ENCODE measurements around the gene NETO2. TPM values are rescaled to one million over a fixed set of nuclear protein-coding genes. Genes with fewer than 3 reads are reported as not detected.
A peak's percentile ranks its signal among the peaks of the same experiment; 100 is the strongest.

Gene NETO2
- total and polyA plus RNA-seq, 2 experiments from 2014 or later, result 4.0 to 14.6 TPM

- no peak overlapping the region for H3K9ac ChIP-seq
- no peaks in the 10 kb centered on the region for H4K20me1 ChIP-seq (ENCODE audit: insufficient read depth)
- H3F3A ChIP-seq (ENCODE audit: insufficient read depth), result no peaks in the 10 kb centered on the region
- H3K9me2 ChIP-seq (ENCODE audit: insufficient read depth), result no peaks in the 10 kb centered on the region
- H3K27ac ChIP-seq, result no peak overlapping the region
- WGBS, 2 experiments (ENCODE audit: low coverage in 1 of 2, low lambda C conversion rate in 2 of 2, missing lambda C conversion rate in 2 of 2), result 19 to 27% methylated on average over 3 of the region's 3 CpGs
- no peak overlapping the region for H3K4me2 ChIP-seq (ENCODE audit: unreplicated experiment)
- H3K79me2 ChIP-seq (ENCODE audit: insufficient read depth), result no peaks in the 10 kb centered on the region
- TF ChIP-seq EZH2phosphoT487 (IDR thresholded peaks at IDR 0.05; ENCODE audit: insufficient read depth, low read depth) (no peak), EZH2 (IDR thresholded peaks at IDR 0.05; ENCODE audit: insufficient read depth, poor library complexity, severe bottlenecking) (no peak)
- no peaks in the 10 kb centered on the region for H3K36me3 ChIP-seq (ENCODE audit: low read depth)
- H3K9me3 ChIP-seq (ENCODE audit: low read depth), result no peaks in the 10 kb centered on the region
- in situ Hi-C loops (cut with MboI), result no loop called here
- no peak overlapping the region for H2AFZ ChIP-seq
- H3K4me3 ChIP-seq, result no peak overlapping the region
- no peaks in the 10 kb centered on the region for H3K27me3 ChIP-seq (replicated peaks; ENCODE audit: insufficient read depth)
- no peaks in the 10 kb centered on the region for H3K4me1 ChIP-seq (ENCODE audit: insufficient read depth)
- DNase-seq, result no peak
These were observed 98.3 kb downstream of the NETO2 start for GRCh38 chr16:47045459-47045858.

- no peaks in the 10 kb centered on the region for H3K36me3 ChIP-seq (ENCODE audit: low read depth)
- no peak overlapping the region for H3K27ac ChIP-seq
- no peak overlapping the region for H3K4me2 ChIP-seq (ENCODE audit: unreplicated experiment)
- H3K79me2 ChIP-seq (ENCODE audit: insufficient read depth), result no peaks in the 10 kb centered on the region
- WGBS, 2 experiments (ENCODE audit: low coverage in 1 of 2, low lambda C conversion rate in 2 of 2, missing lambda C conversion rate in 2 of 2), result 38 to 40% methylated on average over 8 of the region's 8 CpGs
- TF ChIP-seq EZH2phosphoT487 (IDR thresholded peaks at IDR 0.05; ENCODE audit: insufficient read depth, low read depth), result no peak
- TF ChIP-seq EZH2 (IDR thresholded peaks at IDR 0.05; ENCODE audit: insufficient read depth, poor library complexity, severe bottlenecking), result no peak
- in situ Hi-C loops (cut with MboI), result no loop called here
- no peaks in the 10 kb centered on the region for H3K27me3 ChIP-seq (replicated peaks; ENCODE audit: insufficient read depth)
- H3K9me2 ChIP-seq (ENCODE audit: insufficient read depth), result no peaks in the 10 kb centered on the region
- H3K9me3 ChIP-seq (ENCODE audit: low read depth), result no peaks in the 10 kb centered on the region
- no peaks in the 10 kb centered on the region for H4K20me1 ChIP-seq (ENCODE audit: insufficient read depth)
- H3K4me1 ChIP-seq (ENCODE audit: insufficient read depth), result no peaks in the 10 kb centered on the region
- H3K4me3 ChIP-seq, result no peak overlapping the region
- DNase-seq, result peak; percentile 8
- H2AFZ ChIP-seq, result no peak overlapping the region
- no peaks in the 10 kb centered on the region for H3F3A ChIP-seq (ENCODE audit: insufficient read depth)
- no peak overlapping the region for H3K9ac ChIP-seq
These were observed 98.7 kb downstream of the NETO2 start for GRCh38 chr16:47045023-47045422.

GRCh38 chr16:47043970-47044684, 99.6 kb downstream of the NETO2 start:
- in situ Hi-C loops (cut with MboI), result no loop called here

GRCh38 chr16:47043200-47043599, 100.5 kb downstream of the NETO2 start:
- no peak for DNase-seq
- Histone ChIP-seq H3K36me3 (ENCODE audit: low read depth) (no peaks in the 10 kb centered on the region), H3F3A (ENCODE audit: insufficient read depth) (no peaks in the 10 kb centered on the region), H3K27ac (no peak overlapping the region), H3K9ac (no peak overlapping the region), H2AFZ (no peak overlapping the region), H3K4me3 (no peak overlapping the region), H3K9me3 (ENCODE audit: low read depth) (no peaks in the 10 kb centered on the region), H3K79me2 (ENCODE audit: insufficient read depth) (no peaks in the 10 kb centered on the region), H3K4me2 (ENCODE audit: unreplicated experiment) (no peak overlapping the region), H3K9me2 (ENCODE audit: insufficient read depth) (no peaks in the 10 kb centered on the region), H3K27me3 (replicated peaks; ENCODE audit: insufficient read depth) (no peaks in the 10 kb centered on the region), H4K20me1 (ENCODE audit: insufficient read depth) (no peaks in the 10 kb centered on the region), H3K4me1 (ENCODE audit: insufficient read depth) (no peaks in the 10 kb centered on the region)
- 50 to 54% methylated on average over 8 of the region's 8 CpGs for WGBS, 2 experiments (ENCODE audit: low coverage in 1 of 2, low lambda C conversion rate in 2 of 2, missing lambda C conversion rate in 2 of 2)
- in situ Hi-C loops (cut with MboI), result no loop called here
- no peak for TF ChIP-seq EZH2phosphoT487 (IDR thresholded peaks at IDR 0.05; ENCODE audit: insufficient read depth, low read depth)
- no peak for TF ChIP-seq EZH2 (IDR thresholded peaks at IDR 0.05; ENCODE audit: insufficient read depth, poor library complexity, severe bottlenecking)

More at GRCh38 chr16:47043970-47044684, 99.6 kb downstream of the NETO2 start:
- no peaks in the 10 kb centered on the region for H3K27me3 ChIP-seq (replicated peaks; ENCODE audit: insufficient read depth)
- no peaks in the 10 kb centered on the region for H3K4me1 ChIP-seq (ENCODE audit: insufficient read depth)
- H3K9me3 ChIP-seq (ENCODE audit: low read depth), result no peaks in the 10 kb centered on the region
- no peak overlapping the region for H2AFZ ChIP-seq
- TF ChIP-seq EZH2phosphoT487 (IDR thresholded peaks at IDR 0.05; ENCODE audit: insufficient read depth, low read depth) (no peak), EZH2 (IDR thresholded peaks at IDR 0.05; ENCODE audit: insufficient read depth, poor library complexity, severe bottlenecking) (no peak)
- no peaks in the 10 kb centered on the region for H4K20me1 ChIP-seq (ENCODE audit: insufficient read depth)
- no peaks in the 10 kb centered on the region for H3K9me2 ChIP-seq (ENCODE audit: insufficient read depth)
- H3F3A ChIP-seq (ENCODE audit: insufficient read depth), result no peaks in the 10 kb centered on the region
- H3K79me2 ChIP-seq (ENCODE audit: insufficient read depth), result no peaks in the 10 kb centered on the region
- 90 to 94% methylated on average over 8 of the region's 8 CpGs for WGBS, 2 experiments (ENCODE audit: low coverage in 1 of 2, low lambda C conversion rate in 2 of 2, missing lambda C conversion rate in 2 of 2)
- no peak overlapping the region for H3K4me2 ChIP-seq (ENCODE audit: unreplicated experiment)
- no peak for DNase-seq
- H3K27ac ChIP-seq, result no peak overlapping the region
- no peaks in the 10 kb centered on the region for H3K36me3 ChIP-seq (ENCODE audit: low read depth)
- no peak overlapping the region for H3K4me3 ChIP-seq
- H3K9ac ChIP-seq, result no peak overlapping the region

Measured in GM23248 (cell line).